PFSK-1 (cell line): ENCODE results near the gene DAPK1.

Experiments used
- POLR2AphosphoS5 ChIP-seq: IDR thresholded peaks from 2 replicates; pipeline ENCODE4 v1.6.1; 2012; ENCODE audit warnings: low read depth, mild to moderate bottlenecking, control low read depth, low read length, moderate library complexity
- SIN3A ChIP-seq: IDR thresholded peaks from 2 replicates; pipeline ENCODE4 v1.6.1; 2012; ENCODE audit warnings: mild to moderate bottlenecking, low read length, moderate library complexity, borderline replicate concordance; ENCODE audit not compliant: insufficient read depth
- TAF1 ChIP-seq: IDR thresholded peaks from 2 replicates; pipeline ENCODE4 v1.6.1; 2012; ENCODE audit warnings: low read length, control low read depth, borderline replicate concordance; ENCODE audit not compliant: insufficient read depth
- TF ChIP-seq, protein P1 (sequence below), 2 experiments: IDR thresholded peaks; 2 replicates each; pipeline versions ENCODE4 v1.6.1 to v1.8.0; 2011 to 2012; ENCODE audit warnings: low read depth in 2 of 2, low read length in 2 of 2, control low read depth in 1 of 2, inconsistent platforms in 1 of 2, mild to moderate bottlenecking in 1 of 2, moderate library complexity in 1 of 2; ENCODE audit not compliant: insufficient read depth in 1 of 2

DNA sequence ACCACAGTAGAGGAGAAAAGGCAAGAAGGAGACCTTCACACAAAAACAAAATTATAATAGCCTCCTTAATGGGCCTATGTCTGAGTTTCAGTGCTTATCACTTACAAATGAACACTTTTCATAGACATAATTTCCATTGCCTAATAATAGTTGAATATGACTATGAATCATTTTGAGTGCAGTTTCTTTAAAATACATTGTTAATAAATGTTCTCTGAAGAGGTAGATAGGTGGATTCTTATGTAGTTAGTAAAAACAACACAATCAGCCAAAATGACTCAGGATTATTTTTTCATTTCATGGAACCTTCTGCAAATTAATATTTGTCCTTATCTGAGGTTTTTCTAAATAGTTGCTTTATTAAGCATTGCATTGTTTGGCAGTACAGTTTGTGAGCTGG, 45.6 kb downstream of the DAPK1 start:
- TF ChIP-seq SIN3A (no peak), TAF1 (no peak), POLR2AphosphoS5 (no peak)
- TF ChIP-seq, protein P1, sequence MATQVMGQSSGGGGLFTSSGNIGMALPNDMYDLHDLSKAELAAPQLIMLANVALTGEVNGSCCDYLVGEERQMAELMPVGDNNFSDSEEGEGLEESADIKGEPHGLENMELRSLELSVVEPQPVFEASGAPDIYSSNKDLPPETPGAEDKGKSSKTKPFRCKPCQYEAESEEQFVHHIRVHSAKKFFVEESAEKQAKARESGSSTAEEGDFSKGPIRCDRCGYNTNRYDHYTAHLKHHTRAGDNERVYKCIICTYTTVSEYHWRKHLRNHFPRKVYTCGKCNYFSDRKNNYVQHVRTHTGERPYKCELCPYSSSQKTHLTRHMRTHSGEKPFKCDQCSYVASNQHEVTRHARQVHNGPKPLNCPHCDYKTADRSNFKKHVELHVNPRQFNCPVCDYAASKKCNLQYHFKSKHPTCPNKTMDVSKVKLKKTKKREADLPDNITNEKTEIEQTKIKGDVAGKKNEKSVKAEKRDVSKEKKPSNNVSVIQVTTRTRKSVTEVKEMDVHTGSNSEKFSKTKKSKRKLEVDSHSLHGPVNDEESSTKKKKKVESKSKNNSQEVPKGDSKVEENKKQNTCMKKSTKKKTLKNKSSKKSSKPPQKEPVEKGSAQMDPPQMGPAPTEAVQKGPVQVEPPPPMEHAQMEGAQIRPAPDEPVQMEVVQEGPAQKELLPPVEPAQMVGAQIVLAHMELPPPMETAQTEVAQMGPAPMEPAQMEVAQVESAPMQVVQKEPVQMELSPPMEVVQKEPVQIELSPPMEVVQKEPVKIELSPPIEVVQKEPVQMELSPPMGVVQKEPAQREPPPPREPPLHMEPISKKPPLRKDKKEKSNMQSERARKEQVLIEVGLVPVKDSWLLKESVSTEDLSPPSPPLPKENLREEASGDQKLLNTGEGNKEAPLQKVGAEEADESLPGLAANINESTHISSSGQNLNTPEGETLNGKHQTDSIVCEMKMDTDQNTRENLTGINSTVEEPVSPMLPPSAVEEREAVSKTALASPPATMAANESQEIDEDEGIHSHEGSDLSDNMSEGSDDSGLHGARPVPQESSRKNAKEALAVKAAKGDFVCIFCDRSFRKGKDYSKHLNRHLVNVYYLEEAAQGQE (IDR thresholded peaks at IDR 0.05; ENCODE audit: insufficient read depth in 1 of 2, low read depth in 2 of 2, low read length in 2 of 2) = no peak
